ENCODE data around the gene KRT6B. TPM values are rescaled to one million over a fixed set of nuclear protein-coding genes. Genes with fewer than 3 reads are reported as not detected.

Gene KRT6B
- total RNA-seq, 1 donor from 2014 or later = 0.34 TPM

DNA sequence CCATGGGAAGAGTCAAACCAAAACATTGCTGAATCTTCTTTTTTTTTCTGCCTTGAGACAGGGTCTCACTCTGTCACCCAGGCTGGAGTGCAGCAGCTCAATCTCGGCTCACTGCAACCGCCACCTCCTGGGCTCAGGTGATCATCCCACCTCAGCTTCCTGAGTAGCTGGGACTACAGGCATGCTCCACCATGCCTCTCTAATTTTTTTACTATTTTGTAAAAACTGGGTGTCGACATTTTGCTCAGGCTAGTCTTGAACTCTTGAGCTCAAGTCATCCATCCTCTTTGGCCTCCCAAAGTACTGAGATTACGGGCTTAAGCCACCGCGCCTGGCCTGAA lies 16.3 kb downstream of the KRT6B start:
- no peak for DNase-seq

DNA sequence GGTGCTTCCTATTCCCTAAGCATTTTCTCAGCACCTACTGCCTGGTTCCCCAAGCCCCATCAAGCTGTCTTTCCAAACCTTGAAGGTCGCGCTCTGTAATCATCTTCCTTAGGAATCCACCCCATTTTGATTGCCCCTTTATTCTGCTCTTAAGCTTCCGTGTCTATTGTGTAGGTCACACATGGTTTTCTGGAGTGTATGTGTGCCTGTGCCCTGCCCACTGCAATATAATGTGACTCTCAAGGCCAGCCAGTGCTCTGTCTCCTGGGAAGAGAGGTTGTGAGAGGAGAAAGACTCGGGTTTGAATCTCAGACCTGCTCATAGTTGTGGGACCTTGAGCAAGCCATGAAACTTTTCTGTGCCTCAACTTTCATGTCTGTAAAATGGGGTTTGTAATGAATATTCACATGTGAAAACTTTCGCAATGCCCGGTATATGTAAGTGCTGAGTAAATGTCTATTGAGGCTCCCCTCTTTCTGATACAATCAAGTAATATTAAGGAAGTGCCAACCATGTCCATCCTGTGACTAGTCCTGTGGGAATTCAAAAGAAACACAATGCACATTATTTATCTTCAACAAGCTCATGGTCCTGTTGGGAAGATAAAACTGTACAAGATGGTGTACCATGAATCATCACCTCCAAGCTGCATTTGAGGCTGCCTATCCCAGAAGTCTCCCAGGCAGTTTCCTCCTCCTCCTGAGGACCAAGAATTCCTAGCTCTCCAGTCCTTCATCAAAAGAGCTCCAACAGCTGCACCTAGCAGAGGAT lies 17.0 kb downstream of the KRT6B start:
- no peak for DNase-seq

DNA sequence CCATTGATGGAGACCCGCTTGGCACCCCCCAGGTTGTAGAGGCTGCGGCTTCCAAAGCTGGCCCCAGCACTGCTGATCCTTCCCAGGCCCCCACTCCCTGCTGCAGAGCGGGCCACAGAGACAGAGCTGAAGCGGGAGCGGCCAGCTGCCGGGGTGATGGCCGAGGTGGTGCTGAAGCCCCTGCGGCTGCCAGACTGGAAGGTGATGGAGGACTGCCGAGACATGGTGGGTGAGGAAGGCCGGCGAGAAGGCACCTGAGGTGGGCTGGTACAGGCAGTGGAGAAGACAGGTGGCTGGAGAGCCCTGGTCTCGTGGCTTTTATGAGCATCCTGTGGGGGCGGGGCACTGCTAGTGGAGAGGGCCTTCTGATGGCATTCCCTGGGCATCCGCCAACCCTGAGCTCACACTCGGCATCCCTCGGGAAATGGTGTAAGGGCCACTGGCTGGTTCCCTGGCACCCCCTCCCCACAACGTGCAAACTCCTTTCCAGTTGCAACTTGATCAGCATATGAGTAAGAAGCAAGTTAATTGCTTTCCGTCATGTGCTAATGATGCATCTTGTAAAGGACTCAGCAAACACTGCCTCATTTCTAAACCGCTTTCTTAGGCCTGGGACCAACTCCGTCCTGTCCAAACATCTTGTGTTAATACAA lies 17.7 kb downstream of the KRT6B start, which contains the start of gene KRT75:
TSS of gene KRT75 (minus strand) at position 291 of the 653 bp plus-strand sequence. CDS start at position 224, 67 bp downstream.
- DNase-seq = no peak

DNA sequence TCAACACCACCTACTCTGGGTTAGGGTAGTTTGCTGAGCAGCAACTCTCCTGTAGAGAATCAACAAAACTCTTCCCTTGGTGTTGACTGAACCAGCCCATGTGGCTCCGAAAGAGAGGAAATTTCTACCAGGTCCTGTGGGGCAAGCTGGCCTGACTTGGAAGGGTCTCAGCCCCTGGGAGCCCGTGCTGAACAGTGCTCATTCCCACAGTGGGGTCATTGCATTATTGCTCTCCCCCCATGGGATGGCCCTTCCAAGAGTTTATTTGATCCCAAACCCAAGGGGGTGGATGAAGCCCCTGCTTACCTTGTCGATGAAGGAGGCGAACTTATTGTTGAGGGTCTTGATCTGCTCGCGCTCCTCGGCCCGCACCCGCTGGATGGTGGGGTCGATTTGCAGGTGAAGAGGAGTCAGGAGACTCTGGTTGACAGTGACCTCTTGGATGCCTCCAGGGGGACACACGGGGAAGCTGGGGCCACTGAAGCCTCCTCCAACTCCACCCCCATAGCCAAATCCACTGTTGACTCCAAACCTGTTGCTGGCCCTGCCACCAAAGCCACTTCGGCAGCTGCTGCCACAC lies 18.4 kb downstream of the KRT6B start:
- no peak for DNase-seq

DNA sequence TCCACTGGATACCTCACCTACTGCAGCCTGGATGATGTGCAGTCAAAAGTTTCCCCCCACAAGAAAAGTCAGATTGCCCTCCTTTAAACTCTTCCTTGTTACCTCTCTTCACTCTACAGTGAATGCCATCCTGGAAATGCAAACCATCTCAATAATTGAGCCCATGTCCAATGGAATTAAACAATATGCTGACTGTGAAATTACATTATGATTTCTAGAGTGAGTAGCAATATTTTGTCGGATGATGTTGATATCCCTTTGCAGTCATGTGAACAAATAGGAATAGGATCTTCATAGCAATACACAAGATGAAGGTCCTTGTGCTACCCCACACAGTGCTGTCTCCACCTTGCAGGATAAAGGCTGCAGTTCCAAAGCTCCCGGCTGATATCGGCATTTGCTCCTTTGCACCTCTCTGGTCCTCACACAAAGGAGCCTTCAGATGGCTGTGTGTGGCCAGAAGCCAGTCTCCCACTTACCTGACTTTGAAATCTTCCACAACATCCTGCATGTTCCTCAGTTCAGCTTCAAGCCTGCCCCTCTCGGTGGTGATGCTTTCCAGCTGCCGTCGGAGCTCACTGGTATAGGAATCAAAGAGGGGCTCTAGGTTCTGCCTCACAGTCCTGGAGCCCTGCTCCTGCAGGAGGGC lies 19.3 kb downstream of the KRT6B start:
- no peak for DNase-seq

DNA sequence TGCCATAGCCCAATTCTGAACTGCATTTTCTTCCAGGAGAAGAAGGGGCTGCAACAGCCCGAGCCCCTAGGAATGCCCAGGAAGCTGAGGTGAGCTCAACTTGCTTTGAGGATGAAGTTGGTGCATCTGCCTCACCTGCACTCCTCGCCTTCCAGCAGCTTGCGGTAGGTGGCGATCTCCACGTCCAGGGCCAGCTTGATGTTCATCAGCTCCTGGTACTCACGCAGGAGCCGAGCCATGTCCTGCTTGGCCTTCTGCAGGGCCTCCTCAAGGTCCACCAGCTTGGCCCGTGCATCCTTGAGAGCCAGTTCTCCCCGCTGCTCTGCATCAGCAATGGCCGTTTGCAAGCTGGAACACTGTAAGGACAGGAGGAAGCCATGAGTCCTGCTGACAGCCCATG lies 23.8 kb downstream of the KRT6B start:
- DNase-seq = no peak

DNA sequence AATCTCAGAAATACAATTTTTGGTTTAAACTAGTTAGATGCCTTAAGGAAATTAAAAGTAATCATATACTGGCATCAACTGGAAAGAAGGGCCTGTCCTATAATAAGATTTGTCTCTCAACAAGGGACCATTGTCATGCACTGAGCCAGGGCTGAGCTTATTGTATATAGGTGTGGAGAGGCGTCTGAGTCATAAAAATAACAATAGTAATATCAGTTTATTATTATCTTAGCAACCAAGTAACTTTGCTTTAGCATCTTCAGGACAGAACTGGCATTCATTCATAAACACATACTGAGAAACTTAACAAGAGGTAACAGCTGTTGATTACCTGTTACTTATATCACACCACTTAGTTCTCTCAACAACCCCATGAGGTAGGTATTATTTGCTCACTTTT lies 24.9 kb downstream of the KRT6B start:
- no peak for DNase-seq

DNA sequence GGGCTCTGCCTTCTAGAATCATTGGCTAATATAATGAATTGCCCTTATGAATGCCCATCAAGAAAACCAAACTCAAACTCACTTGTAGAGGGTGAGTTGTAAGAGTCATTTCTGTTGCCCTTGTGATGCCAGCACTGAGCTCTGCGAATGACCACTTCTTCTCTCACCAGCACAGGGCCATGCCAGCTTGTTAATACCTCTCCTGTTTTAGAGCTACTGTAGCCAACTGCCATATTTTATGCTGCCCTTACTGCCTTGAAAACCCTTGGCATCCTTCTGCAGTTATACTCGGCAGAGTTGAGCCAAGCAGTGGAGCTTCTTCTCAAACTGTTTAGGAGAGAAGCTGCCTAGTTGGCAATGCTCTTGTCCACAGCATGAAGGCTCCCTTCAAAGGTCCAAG lies 25.9 kb downstream of the KRT6B start:
- DNase-seq = no peak

DNA sequence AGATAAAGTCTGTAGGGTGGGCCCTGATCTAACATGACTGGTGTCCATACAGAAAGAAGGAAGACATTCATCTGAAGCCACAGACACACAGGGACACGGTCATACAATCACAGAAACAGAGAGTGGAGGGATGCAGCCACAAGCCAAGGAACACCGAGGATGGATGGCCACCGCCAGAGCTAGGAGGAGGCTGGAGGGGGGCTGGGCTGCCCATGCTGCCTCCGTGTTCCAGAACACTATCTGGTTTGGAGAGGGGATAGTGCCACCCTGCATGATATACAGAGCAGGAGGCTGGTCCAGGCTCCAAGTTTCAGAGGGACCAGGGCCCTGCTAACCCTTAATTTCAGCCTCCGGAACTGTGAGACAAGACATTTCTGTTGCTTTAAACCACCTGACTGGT lies 26.5 kb downstream of the KRT6B start:
- no peak for DNase-seq

DNA sequence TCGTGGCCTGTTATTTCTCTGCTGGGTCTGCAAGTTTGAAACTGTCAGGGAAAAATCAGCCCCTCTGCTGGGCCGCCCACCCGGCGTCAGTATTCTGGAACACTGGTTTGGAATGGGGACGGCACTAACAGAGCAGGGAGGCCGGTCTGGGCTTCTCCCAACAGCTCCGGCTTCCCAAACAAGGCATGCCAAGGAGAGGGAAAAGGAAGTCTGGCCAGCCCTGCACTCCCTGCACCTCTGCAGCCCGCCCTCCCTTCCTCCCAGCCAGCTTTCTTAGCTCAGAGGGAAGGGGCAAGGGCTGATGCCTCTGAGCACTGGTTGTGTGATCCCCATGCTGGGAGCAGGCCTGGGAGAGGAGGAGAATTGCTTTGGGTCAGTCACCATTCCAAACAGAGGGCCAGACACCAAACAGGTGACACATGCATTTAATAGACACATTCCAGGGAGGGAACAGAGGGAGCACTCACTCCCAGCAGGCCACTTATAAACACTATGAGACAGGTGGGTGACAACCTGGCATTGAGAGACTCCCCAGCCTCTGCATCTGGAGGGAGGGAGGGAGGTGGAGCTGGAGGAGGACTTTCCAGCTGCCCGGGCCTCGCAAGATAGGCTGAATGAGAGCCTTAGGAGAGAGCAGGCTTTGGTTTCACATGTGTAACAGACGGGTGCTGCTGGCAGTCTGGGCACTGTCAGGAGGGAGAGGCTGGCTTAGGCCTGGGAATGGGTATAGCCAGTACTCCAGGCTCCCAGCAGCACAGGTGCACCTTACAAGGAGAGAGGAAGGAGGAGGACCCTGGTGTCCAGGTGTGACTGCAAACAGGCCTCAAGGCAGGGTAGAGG lies 28.1 kb downstream of the KRT6B start:
- no peak for DNase-seq

DNA sequence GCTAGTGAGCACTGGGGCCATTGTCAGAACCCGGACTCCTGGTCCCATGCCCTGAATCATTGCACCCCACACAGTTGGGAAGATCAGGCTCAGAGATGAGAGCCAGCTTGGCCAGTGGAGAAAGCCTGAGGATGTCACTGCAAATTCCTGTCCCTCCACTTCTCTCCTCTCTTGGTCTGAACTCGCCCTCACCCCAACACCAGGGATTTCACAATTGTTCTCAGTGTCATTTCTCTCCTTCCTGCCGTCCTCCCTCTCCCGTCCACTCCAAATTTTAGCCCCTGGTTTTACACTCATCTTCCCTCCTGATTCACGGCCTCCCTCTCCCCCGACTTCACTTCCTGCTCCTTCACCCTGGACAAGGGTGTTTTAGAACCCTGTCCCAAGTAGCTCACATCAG lies 28.9 kb downstream of the KRT6B start:
- no peak for DNase-seq

DNA sequence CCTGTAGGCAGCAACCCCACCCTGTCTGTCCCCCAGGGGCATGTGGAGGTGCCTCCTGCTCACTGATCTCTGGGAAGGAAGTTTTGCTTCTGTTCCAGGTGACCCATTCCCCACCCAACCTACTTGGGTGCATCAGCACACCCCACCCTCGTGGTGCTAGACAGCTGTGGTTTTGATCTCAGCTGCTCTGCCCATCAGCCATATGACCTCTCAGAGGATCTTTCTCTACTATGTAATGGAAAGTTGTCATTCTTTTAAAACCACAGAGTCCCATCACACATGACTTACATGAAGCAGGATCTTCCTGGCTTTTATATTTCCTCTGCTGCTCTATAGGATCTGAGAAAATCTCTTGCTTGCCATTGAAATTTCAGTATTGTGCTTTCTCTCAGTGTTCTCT lies 32.3 kb downstream of the KRT6B start:
- DNase-seq = no peak

DNA sequence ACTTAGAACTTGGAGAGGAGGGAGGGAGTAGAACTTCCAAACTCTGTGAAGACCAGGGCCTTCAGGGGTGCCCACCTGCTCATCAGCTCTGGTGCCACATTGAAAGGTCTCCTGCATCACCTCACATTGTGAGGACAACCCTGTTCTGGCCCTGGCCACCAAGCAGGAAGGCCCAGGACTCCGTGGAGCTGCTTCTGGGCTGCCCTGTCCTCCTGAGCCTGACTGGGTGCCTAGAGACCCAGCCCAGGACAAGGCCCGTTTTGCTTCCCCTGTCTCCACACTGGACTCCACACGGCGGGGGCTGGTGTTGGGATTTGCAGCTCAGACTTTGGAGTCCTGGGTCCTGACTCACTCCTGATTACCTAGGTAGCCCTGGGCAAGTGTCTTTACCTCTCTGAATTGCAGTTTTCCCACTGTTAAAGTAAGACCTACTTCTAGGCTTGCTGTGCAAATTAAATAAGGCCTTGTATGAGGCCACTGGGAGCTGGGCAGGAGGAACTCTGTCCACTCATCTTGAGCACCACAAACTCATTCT lies 33.3 kb downstream of the KRT6B start:
- DNase-seq = no peak

DNA sequence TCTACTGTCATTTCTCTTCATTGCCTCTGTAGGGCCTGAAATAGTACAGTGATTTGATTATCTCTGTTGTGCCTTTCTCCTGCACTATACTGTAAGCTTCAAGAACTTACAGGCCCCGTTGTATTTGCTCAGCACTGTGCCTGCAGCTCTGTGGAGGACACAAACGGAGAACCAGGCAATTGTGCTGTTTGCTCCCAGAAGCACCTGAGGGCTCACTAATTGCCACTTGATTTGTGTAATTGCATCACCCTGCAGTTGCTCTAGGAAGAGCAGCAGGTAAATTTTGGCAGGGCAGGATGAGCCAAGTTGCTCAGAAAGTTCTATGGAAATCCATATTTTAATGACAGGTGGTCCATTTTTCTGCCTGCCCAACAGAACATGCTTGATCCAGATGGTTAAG lies 34.2 kb downstream of the KRT6B start:
- no peak for DNase-seq

DNA sequence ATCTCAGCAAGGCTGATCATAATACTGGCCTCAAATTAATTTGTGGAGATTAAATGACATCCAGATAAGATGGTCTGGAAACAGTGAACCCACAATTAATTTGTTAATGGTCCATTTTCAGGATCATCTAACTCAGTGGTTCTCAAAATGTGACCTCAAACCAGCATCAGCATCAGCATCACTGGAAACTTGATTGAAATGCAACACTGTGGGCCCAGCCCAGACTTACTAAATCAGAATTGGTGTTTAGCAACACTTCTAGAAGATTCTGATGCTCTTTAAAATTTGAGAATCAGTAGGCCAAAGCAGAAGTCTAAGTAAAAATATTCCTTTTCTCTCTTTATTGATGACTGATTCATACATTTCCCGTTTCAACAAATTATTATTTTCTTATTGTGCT lies 35.2 kb downstream of the KRT6B start:
- no peak for DNase-seq

DNA sequence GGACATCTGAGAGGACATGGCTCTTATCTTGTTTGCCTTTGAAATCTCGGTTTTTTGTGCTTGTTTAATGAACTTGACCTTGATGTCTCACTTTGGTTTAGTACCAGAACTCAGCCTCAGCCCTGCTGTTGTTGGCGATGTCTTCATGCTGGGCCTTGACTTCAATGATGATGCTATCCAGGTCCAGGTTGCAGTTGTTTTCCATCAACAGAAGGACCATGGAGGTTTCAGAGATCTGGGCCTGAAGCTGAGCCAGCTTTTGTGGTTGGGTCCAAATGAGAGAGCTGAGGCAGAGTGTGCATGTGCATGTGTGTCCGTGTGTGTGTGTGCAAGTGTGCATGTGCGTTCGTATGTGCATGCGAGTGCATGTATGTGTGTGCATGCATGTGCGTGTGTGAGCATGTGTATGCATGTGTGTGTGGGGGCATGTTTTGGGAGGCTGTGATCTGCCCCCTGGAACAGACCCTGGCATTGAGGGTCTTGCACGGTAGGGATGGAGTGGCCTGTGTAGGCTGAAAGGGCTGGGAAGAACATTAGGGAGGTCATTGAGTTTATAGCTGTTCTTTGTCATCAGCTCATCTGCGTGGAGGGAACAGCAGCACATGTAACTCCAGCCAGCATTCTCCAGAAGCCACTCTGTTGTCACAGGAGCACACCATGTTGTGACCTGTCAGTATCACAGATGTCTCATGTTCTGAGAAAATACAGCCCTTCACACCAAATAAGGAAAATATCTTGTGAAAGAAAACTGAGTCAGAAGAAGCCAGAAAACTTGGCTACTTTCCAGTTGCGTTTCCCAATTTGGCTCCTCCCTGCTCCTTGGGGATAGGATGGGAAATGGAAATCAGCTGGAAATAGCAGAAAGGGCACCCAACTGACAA lies 35.8 kb downstream of the KRT6B start:
- DNase-seq = peak; percentile 5

DNA sequence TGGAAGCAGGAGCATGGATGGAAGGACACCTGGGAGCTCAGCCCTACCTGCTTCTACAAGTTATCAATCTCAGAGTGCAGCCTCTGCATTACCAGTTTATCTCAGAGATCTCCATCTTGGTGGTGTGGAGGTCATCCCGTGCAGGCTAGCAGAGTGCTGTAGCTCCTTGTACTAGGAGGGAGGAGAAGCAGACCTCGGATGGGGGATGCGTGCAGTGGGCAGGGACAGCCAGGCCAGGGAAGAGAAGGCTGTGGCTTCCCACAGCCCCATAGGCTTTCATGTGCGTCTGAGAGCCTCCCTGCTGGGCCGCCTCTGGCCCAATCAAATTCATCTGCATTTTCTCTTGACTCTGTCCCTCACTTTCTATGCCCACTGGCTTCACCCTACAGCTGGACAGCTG lies 37.0 kb downstream of the KRT6B start:
- no peak for DNase-seq

DNA sequence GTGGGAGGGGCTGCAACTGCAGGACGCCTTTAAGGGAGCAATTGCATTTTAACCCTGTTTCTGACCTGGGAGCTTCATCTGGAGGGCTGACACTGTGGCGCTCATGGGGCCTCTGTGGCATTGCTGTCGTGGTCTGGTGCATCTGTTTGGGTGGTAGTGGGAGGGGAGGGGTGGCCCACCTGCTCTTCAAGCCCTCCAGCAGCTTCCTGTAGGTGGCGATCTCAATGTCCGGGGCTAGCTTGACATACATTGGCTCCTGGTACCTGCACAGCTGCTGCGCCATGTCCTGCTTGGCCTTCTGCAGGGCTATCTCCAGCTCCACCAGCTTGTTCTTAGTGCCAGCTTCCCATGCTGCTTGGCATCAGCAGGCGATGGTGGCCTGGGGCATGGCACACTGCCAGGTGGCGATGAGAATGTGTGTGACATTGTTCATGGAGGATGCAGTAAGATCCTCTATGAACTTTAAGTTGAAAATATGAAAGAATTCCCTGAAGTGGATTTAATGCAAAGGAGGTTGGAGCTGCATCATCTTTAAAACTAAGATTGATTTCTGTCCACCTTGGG lies 38.1 kb downstream of the KRT6B start:
- no peak for DNase-seq

DNA sequence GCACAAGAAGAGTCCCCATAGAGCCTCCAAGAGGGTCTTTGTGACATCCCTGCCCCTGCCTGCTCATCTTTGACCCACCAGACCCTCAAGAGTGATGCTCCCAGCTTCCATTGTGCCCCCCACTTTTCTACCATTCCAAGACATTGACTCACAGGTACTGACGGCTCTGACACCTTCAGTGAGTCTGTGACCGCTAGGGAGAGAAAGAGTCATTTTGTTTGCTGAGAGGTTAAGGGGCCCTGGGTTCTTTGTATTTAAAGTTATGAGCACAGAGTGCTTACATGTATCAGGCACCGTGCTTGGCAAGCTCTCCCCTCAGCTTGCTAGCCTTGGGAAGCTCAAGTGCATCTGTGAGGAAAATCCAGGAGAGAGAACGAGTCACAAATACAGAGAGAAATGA lies 38.7 kb downstream of the KRT6B start:
- no peak for DNase-seq

DNA sequence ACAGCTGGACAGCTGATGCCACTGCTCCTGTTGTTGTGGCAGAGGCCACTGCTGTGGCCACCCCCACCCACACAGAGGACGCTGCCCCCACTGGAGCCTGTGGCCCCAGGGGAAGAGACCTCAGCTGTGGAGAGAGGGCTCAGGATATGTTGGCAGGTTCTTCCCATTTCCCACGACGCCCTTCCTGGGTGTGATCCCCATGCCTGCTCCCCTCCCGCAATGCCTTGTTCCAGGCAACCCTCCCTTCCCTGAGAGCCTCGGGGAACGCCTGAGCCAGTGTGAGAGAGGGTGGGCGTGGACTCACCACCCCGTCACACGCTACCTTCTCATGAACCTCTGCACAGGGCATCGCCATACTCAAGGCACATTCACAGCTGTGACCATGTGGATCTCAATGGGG lies 40.1 kb downstream of the KRT6B start:
- DNase-seq = no peak

All from dermis blood vessel endothelial cell (primary cell).